ENCODE measurements around the gene ANKRD24. TPM values are rescaled to one million over a fixed set of nuclear protein-coding genes. Genes with fewer than 3 reads are reported as not detected.
A peak's percentile ranks its signal among the peaks of the same experiment; 100 is the strongest.
"Not testable (repeated sequence)": the region's sequence is repeated elsewhere in the genome, so short reads cannot be mapped to it uniquely, and the experiment has no call there.

The ANKRD24 gene
- total RNA-seq, 1 donor from 2014 or later = 1.1 TPM

DNA sequence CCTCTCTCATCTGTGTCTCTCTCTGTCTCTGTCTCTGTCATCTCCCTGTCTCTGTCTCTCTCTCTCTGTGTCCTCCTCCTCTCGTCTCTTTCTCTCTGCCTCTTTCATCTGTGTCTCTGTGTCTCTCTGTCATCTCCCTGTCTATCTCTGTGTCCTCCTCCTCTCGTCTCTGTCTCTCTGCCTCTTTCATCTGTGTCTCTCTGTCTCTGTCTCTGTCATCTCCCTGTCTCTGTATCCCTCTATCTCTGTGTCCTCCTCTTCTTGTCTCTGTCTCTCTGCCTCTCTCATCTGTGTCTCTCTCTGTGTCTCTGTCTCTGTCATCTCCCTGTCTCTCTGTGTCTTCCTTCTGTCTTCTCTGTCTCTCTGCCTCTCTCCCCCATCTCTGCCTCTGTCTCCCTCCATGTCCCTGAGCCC lies 46.3 kb downstream of the ANKRD24 start:
- TF ChIP-seq, protein P1, sequence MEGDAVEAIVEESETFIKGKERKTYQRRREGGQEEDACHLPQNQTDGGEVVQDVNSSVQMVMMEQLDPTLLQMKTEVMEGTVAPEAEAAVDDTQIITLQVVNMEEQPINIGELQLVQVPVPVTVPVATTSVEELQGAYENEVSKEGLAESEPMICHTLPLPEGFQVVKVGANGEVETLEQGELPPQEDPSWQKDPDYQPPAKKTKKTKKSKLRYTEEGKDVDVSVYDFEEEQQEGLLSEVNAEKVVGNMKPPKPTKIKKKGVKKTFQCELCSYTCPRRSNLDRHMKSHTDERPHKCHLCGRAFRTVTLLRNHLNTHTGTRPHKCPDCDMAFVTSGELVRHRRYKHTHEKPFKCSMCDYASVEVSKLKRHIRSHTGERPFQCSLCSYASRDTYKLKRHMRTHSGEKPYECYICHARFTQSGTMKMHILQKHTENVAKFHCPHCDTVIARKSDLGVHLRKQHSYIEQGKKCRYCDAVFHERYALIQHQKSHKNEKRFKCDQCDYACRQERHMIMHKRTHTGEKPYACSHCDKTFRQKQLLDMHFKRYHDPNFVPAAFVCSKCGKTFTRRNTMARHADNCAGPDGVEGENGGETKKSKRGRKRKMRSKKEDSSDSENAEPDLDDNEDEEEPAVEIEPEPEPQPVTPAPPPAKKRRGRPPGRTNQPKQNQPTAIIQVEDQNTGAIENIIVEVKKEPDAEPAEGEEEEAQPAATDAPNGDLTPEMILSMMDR (conservative IDR thresholded peaks at IDR 0.05) = no peak
- Mint-ChIP-seq H3K4me3 (no peak overlapping the region), H3K9me3 (no peaks in the 10 kb centered on the region), H3K27ac (no peak overlapping the region), H3K4me1 (ENCODE audit: unreplicated experiment) (no peaks in the 10 kb centered on the region), H3K27me3 (peaks cover 5% of the 10 kb centered on the region), H3K36me3 (no peaks in the 10 kb centered on the region)
- DNase-seq (ENCODE audit: extremely low spot score, unreplicated experiment) = no peak

DNA sequence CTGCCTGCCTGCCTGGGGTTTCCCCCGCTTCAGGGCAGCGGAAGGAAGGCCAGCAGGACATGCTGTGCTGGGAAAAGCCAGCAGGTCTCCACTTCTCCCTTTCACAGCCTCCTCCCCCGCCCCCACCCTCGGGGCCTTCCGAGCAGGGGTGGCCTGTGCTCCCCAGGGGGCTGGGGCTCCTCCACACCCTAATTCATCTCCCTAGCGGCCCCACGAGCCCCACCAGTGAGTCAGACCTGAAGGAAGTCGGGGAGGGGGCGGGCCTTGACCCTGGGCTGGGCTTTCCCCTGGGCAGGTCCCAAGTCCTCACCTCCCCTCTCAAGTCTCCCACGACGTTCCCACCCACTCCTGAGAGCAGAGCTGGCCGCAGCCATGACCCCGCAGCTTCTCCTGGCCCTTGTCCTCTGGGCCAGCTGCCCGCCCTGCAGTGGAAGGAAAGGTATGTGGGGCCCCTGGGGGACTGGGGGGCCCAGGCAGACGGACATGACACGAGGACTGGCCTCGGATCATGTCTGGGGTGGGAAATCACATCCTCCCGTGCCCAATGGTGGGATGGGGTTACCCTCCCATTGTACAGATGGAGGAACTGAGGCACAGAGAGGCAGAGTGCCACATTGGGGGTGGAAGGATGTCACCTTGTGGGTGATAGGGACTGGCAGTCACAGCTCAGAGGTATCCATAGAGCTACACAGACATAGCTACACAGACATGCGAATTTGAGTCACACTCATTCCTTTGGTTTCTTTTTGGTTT lies 46.9 kb downstream of the ANKRD24 start, which contains the start of gene EBI3:
TSS of gene EBI3 (plus strand) at position 345 of the 753 bp plus-strand sequence. CDS start at position 373, 28 bp downstream.
- Mint-ChIP-seq H3K4me1 (ENCODE audit: unreplicated experiment) (no peaks in the 10 kb centered on the region), H3K36me3 (no peaks in the 10 kb centered on the region), H3K9me3 (no peaks in the 10 kb centered on the region), H3K27ac (no peak within 1 kb of the TSS), H3K27me3 (peaks cover 5% of the 10 kb centered on the region), H3K4me3 (no peak within 1 kb of the TSS)
- no peak for DNase-seq (ENCODE audit: extremely low spot score, unreplicated experiment)
- TF ChIP-seq, protein P1 (conservative IDR thresholded peaks at IDR 0.05) = no peak

DNA sequence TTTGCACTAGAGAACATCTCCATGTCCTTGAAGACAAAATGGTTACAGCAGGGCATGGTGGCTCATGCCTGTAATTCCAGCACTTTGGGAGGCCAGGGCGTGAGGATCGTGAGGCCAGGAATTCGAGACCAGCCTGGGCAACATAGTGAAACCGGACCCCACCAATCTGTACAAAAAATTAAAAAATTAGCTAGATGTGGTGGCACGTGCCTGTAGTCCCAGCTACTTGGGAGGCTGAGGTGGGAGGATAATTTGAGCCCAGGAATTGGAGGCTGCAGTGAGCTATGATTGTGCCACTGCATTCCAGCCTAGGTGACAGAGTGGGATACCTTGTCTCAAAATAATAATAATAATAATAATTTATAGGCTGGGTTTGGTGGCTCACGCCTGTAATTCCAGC lies 47.7 kb downstream of the ANKRD24 start:
- not testable (repeated sequence) for DNase-seq (ENCODE audit: extremely low spot score, unreplicated experiment); H3K4me3 Mint-ChIP-seq; H3K27ac Mint-ChIP-seq; H3K27me3 Mint-ChIP-seq; H3K4me1 Mint-ChIP-seq (ENCODE audit: unreplicated experiment); H3K9me3 Mint-ChIP-seq; H3K36me3 Mint-ChIP-seq

DNA sequence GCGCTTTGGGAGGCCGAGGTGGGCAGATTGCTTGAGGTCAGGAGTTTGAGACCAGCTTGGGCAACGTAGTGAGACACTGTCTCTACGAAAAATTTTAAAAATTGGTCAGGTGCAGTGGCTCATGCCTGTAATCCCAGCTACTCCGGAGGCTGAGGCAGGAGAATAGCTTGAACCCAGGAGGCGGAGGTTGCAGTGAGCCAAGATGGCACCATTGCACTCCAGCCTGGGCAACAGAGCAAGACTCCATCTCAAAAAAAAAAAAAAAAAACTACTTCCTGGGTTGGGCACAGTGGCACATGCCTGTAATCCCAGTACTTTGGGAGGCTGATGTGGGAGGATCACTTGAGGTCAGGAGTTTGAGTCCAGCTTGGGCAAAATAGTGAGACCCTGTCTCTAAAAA lies 49.0 kb downstream of the ANKRD24 start:
- H3K4me1 Mint-ChIP-seq (ENCODE audit: unreplicated experiment); DNase-seq (ENCODE audit: extremely low spot score, unreplicated experiment); H3K9me3 Mint-ChIP-seq; H3K36me3 Mint-ChIP-seq; H3K27ac Mint-ChIP-seq; H3K4me3 Mint-ChIP-seq; H3K27me3 Mint-ChIP-seq: not testable (repeated sequence)

DNA sequence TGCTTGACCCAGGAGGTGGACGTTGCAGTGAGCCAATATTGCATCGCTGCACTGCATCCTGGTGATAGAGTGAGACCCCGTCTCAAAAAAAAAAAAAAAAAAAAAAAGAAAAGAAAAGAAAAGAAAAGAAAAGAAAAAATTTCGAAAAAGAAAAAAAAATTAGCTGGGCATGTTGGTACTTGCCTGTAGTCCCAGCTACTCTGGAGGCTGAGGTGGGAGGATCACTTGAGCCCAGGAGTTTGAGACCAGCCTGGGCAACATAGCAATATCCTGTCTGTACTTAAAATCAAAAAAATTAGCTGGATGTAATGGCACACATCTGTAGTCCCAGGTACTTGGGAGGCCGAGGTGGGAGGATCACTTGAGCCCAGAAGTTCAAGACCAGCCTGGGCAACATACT lies 49.6 kb downstream of the ANKRD24 start:
- not testable (repeated sequence) for H3K4me3 Mint-ChIP-seq, H3K27ac Mint-ChIP-seq

DNA sequence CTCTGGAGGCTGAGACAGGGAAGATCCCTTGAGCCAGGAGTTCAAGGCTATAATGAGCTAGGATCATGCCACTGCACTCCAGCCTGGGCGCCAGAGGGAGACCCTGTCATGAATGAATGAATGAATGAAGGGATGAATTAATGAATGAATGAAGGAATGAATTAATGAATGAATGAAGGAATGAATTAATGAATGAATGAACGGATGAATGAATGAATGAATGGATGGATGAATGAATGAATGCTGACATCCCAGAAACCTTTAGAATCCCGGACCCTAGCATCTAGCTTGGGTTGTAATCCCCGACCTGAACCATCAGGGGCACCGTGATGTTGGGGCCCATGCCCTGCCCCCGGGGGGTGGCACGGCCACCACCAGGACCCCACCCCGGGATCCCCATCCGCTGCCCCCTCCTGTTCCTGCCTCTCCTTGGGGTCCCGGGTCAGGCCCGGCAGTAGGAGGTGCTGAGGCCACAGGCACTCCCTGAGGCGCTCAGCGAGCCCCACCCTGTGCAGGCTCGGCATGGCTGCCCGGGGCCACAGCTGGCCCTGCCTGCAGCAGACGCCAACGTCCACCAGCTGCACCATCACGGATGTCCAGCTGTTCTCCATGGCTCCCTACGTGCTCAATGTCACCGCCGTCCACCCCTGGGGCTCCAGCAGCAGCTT lies 50.3 kb downstream of the ANKRD24 start:
- no peak for DNase-seq (ENCODE audit: extremely low spot score, unreplicated experiment)
- Mint-ChIP-seq H3K4me3 (no peak overlapping the region), H3K36me3 (no peaks in the 10 kb centered on the region), H3K27ac (no peak overlapping the region), H3K9me3 (no peaks in the 10 kb centered on the region), H3K27me3 (no peaks in the 10 kb centered on the region), H3K4me1 (ENCODE audit: unreplicated experiment) (no peaks in the 10 kb centered on the region)
- TF ChIP-seq, protein P1 (conservative IDR thresholded peaks at IDR 0.05) = no peak

More for the DNA sequence above, 49.6 kb downstream of the ANKRD24 start:
- DNase-seq (ENCODE audit: extremely low spot score, unreplicated experiment); H3K9me3 Mint-ChIP-seq; H3K36me3 Mint-ChIP-seq; H3K4me1 Mint-ChIP-seq (ENCODE audit: unreplicated experiment); H3K27me3 Mint-ChIP-seq: not testable (repeated sequence)

DNA sequence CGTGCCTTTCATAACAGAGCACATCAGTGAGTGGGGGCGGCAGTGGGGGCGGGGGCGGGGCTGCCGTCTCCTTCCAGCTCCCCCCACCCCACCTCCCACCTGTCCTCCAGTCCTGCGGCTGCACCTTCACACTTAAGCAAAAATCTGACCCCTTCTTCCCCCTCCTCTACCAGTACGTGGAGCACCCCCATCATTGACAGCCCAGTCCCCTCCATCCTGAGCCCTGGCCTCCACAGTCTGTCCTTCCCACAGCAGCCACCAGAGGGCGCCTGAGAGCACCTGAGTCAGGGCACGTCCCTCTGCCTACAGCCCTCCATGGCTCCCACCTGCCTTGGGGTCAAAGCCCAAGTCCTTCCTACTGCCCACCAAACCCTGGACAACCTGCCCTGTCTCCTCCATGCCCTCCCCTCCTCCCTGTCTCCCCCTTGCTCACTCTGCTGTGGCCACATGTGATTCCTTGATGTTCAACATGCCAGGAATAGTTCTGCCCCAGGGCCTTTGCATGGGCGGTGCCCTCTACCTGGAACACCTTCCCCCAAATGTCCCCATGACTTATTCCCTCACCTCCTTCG lies 50.9 kb downstream of the ANKRD24 start:
- H3K9me3 Mint-ChIP-seq = no peaks in the 10 kb centered on the region
- H3K27ac Mint-ChIP-seq = no peak overlapping the region
- TF ChIP-seq, protein P1 (conservative IDR thresholded peaks at IDR 0.05) = peak; percentile 76
- no peaks in the 10 kb centered on the region for H3K36me3 Mint-ChIP-seq
- peak; percentile 78 for DNase-seq (ENCODE audit: extremely low spot score, unreplicated experiment)
- no peaks in the 10 kb centered on the region for H3K4me1 Mint-ChIP-seq (ENCODE audit: unreplicated experiment)
- no peak overlapping the region for H3K4me3 Mint-ChIP-seq
- H3K27me3 Mint-ChIP-seq = no peaks in the 10 kb centered on the region

Data from type B pancreatic cell (in vitro differentiated cells).